Ammon's horn (tissue), 1 donor: Measurements from ENCODE around the gene PLD4.

ENCODE experiments used
- DNase-seq: peaks from one replicate; pipeline ENCODE4 v3.0.0-alpha.2; 2016; ENCODE audit warnings: low spot score

PLD4 gene

GRCh38 chr14:104975481-104976197, 51.0 kb downstream of the PLD4 start:
- DNase-seq = no peak

- DNase-seq = peak; percentile 76
Observed at GRCh38 chr14:104976198-104977007, 51.7 kb downstream of the PLD4 start.

- no peak for DNase-seq
Observed at GRCh38 chr14:104977008-104977680, 52.5 kb downstream of the PLD4 start.

- DNase-seq = peak; percentile 67
Observed at GRCh38 chr14:104977681-104978653, 53.3 kb downstream of the PLD4 start, which contains the start of gene AHNAK2. AHNAK2 (minus strand) TSS chr14:104978374; CDS start chr14:104978237, 137 bp downstream.

GRCh38 chr14:104978746-104979691, 54.3 kb downstream of the PLD4 start:
- no peak for DNase-seq

GRCh38 chr14:104979758-104980610, 55.3 kb downstream of the PLD4 start:
- DNase-seq = no peak

GRCh38 chr14:104980611-104981531, 56.2 kb downstream of the PLD4 start:
- no peak for DNase-seq

GRCh38 chr14:104981699-104982541, 57.2 kb downstream of the PLD4 start:
- DNase-seq = no peak

- DNase-seq = no peak
Observed at GRCh38 chr14:104982548-104983230, 58.0 kb downstream of the PLD4 start.
